ENCODE results near the gene NKAIN2. TPM values are rescaled to one million over a fixed set of nuclear protein-coding genes. Genes with fewer than 3 reads are reported as not detected.

The NKAIN2 gene
- total and polyA plus RNA-seq, 7 donors, result 0.08 to 13.5 (median 1.1) TPM

DNA sequence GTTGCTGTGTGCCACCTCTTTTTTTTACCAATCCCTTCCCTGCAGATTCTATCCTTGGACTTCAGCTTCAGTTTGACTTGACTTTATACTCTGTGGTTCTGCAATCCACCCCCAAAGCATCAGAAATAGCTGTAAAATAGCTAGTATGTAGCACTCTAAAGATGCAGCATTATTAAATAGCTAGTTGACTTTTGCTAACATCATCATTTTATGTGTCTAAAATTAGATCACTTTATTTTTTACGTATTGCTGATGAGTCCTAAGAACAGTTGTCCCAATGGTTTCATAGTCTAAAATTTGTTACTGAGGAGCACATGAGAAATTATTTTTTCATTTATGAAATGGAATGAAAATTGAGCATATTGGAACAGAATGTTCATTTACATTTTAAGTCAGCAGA, 138.2 kb downstream of the NKAIN2 start:
- ATAC-seq, result no peak
- no peak overlapping the region for H3K27ac ChIP-seq
- TF ChIP-seq, protein P1, sequence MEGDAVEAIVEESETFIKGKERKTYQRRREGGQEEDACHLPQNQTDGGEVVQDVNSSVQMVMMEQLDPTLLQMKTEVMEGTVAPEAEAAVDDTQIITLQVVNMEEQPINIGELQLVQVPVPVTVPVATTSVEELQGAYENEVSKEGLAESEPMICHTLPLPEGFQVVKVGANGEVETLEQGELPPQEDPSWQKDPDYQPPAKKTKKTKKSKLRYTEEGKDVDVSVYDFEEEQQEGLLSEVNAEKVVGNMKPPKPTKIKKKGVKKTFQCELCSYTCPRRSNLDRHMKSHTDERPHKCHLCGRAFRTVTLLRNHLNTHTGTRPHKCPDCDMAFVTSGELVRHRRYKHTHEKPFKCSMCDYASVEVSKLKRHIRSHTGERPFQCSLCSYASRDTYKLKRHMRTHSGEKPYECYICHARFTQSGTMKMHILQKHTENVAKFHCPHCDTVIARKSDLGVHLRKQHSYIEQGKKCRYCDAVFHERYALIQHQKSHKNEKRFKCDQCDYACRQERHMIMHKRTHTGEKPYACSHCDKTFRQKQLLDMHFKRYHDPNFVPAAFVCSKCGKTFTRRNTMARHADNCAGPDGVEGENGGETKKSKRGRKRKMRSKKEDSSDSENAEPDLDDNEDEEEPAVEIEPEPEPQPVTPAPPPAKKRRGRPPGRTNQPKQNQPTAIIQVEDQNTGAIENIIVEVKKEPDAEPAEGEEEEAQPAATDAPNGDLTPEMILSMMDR (IDR thresholded peaks at IDR 0.05), result no peak
- H3K4me3 ChIP-seq, result no peak overlapping the region
- H3K9me3 ChIP-seq, result no peaks in the 10 kb centered on the region
- intact Hi-C loops (cut with DNase I), result no loop called here
- H3K4me1 ChIP-seq, result peaks cover 27% of the 10 kb centered on the region
- WGBS, 3 donors, result 18 to 35% (median 19%) methylated on average over 1 of the region's 1 CpG
- DNase-seq, result no peak
- no peaks in the 10 kb centered on the region for H3K36me3 ChIP-seq (ENCODE audit: insufficient read depth in 1 of 2, low read depth in 1 of 2)
- H3K27me3 ChIP-seq (ENCODE audit: insufficient read depth in 3 of 3, low read length in 2 of 3), result no peaks in the 10 kb centered on the region

DNA sequence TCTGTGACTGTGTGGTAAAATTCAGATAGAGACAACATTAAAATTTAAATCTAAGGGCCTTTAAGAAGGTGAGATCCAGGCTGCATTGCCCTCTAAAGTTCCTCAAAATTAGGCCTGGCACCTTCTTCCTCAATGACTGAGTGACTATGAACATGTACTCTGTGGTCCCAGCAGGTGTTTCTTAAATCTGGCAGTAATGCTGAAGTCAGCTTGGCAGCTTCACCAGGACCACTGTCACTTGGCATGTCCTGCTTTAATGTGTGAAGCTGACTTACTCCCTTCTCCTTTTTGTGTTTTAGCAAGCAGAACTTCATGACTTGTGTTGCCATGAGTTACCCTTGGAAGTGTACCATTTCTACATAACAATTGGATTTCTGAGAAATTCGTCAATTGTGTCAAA, 141.7 kb downstream of the NKAIN2 start:
- Histone ChIP-seq H3K27me3 (ENCODE audit: insufficient read depth in 3 of 3, low read length in 2 of 3) (no peaks in the 10 kb centered on the region), H3K4me3 (no peak overlapping the region), H3K4me1 (peaks cover 27% of the 10 kb centered on the region), H3K27ac (no peak overlapping the region), H3K9me3 (peaks cover 7% of the 10 kb centered on the region), H3K36me3 (ENCODE audit: insufficient read depth in 1 of 2, low read depth in 1 of 2) (no peaks in the 10 kb centered on the region)
- TF ChIP-seq, protein P1 (IDR thresholded peaks at IDR 0.05), result no peak
- ATAC-seq (peak in 1 of 4 donors; percentile 27), DNase-seq (no peak)
- intact Hi-C loops (cut with DNase I), result no loop called here
- WGBS, 3 donors, result 29 to 47% (median 45%) methylated on average over 1 of the region's 1 CpG

DNA sequence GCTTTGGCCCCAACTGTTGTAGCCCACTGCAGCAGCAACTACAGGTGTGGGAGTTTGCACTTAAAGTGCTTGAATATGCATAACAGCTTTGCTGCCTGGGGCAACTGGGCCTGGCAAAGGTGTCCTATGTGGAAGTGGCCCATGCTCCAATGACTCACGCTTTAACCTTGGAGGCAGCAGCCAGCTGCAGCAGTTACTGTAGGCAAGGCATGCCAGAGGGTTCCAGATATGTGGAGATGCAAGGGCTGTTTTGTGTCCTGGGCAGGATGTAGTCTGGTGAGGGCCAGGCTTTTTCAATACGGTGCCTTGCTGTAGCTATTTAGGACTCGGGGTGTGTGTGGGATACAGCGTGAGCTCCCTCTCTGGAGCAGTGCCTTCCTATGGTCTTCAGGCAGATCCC, 150.3 kb downstream of the NKAIN2 start:
- ATAC-seq, result peak; percentile 51 to 85 (median 59)
- Histone ChIP-seq H3K27me3 (ENCODE audit: insufficient read depth in 3 of 3, low read length in 2 of 3) (no peaks in the 10 kb centered on the region), H3K9me3 (peaks cover under 1% of the 10 kb centered on the region), H3K4me3 (no peak overlapping the region), H3K36me3 (ENCODE audit: insufficient read depth in 1 of 2, low read depth in 1 of 2) (no peaks in the 10 kb centered on the region), H3K4me1 (no peaks in the 10 kb centered on the region), H3K27ac (no peak overlapping the region)
- 80 to 92% (median 85%) methylated on average over 4 of the region's 4 CpGs for WGBS, 3 donors
- TF ChIP-seq, protein P1 (IDR thresholded peaks at IDR 0.05), result no peak
- no peak for DNase-seq
- intact Hi-C loops (cut with DNase I), result no loop called here

- no peak overlapping the region for H3K27ac ChIP-seq
- DNase-seq (no peak), ATAC-seq (no peak)
- H3K4me3 ChIP-seq, result no peak overlapping the region
- no peaks in the 10 kb centered on the region for H3K4me1 ChIP-seq
- TF ChIP-seq, protein P1 (IDR thresholded peaks at IDR 0.05), result no peak
- 84 to 87% (median 85%) methylated on average over 5 of the region's 5 CpGs for WGBS, 3 donors
- H3K9me3 ChIP-seq, result no peaks in the 10 kb centered on the region
- no peaks in the 10 kb centered on the region for H3K36me3 ChIP-seq (ENCODE audit: insufficient read depth in 1 of 2, low read depth in 1 of 2)
- intact Hi-C loops (cut with DNase I), result no loop called here
- no peaks in the 10 kb centered on the region for H3K27me3 ChIP-seq (ENCODE audit: insufficient read depth in 3 of 3, low read length in 2 of 3)
These were observed 153.0 kb downstream of the NKAIN2 start for GRCh38 chr6:123956492-123957139.

DNA sequence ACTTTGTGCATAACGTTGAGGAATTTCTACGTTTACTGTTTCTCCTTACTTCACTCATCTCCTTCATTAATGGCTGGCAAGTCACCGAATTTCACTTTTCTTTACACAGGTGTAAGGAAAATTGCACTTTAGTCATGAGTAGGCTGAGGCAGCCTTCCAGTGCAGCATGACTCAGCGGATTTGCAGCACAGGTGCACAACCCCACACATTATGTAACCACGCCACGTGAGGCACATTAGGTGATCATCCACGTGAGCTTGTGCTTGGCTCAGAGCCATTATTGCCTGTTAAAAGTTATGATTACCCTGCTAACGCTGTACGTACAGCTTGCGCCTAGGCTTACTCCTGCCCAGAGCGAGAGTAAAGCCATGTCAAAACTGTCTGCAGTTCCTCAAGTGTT, 158.8 kb downstream of the NKAIN2 start:
- no peak overlapping the region for H3K4me3 ChIP-seq
- intact Hi-C loops (cut with DNase I), result loop anchor here in 1 of 2 donors (10.0 kb wide), 1 partner anchor 158 kb away; the partner anchor contains the start of gene NKAIN2
- ATAC-seq (no peak), DNase-seq (no peak)
- H3K36me3 ChIP-seq (ENCODE audit: insufficient read depth in 1 of 2, low read depth in 1 of 2), result no peaks in the 10 kb centered on the region
- H3K27me3 ChIP-seq (ENCODE audit: insufficient read depth in 3 of 3, low read length in 2 of 3), result no peaks in the 10 kb centered on the region
- TF ChIP-seq, protein P1 (IDR thresholded peaks at IDR 0.05), result no peak
- no peaks in the 10 kb centered on the region for H3K9me3 ChIP-seq
- 69 to 72% (median 72%) methylated on average over 11 of the region's 11 CpGs for WGBS, 3 donors
- no peak overlapping the region for H3K27ac ChIP-seq
- peaks cover 14% of the 10 kb centered on the region for H3K4me1 ChIP-seq
